H9 (cell line): Measurements from ENCODE around the gene STIMATE. TPM values are rescaled to one million over a fixed set of nuclear protein-coding genes. Genes with fewer than 3 reads are reported as not detected.

ENCODE experiments used
- DNase-seq: peaks from one replicate; pipeline ENCODE4 v3.0.0-alpha.2; 2017
- H2AFZ ChIP-seq: one replicate; pipeline ENCODE4 v1.6.1; 2013; ENCODE audit warnings: mild to moderate bottlenecking, low read length, control low read depth, moderate library complexity
- H2AK5ac ChIP-seq: 2 replicates; pipeline ENCODE4 v1.6.1; 2013; ENCODE audit warnings: low read length, control low read depth, mixed read lengths; ENCODE audit not compliant: insufficient read length
- H2BK120ac ChIP-seq: one replicate; pipeline ENCODE4 v1.6.1; 2013; ENCODE audit warnings: low read depth, mild to moderate bottlenecking, low read length, control low read depth, inconsistent platforms; ENCODE audit not compliant: poor library complexity, severe bottlenecking
- H2BK12ac ChIP-seq: 2 replicates; pipeline ENCODE4 v1.6.1; 2013; ENCODE audit warnings: low read length, control low read depth, mixed read lengths, low read depth; ENCODE audit not compliant: insufficient read length
- H2BK15ac ChIP-seq: 2 replicates; pipeline ENCODE4 v1.6.1; 2013; ENCODE audit warnings: low read depth, low read length, control low read depth
- H2BK20ac ChIP-seq: one replicate; pipeline ENCODE4 v1.6.1; 2013; ENCODE audit warnings: low read depth, mild to moderate bottlenecking, low read length, control low read depth, inconsistent platforms; ENCODE audit not compliant: poor library complexity, severe bottlenecking
- H2BK5ac ChIP-seq: 2 replicates; pipeline ENCODE4 v1.6.1; 2013; ENCODE audit warnings: low read length, control low read depth, mixed read lengths; ENCODE audit not compliant: insufficient read length
- H3K14ac ChIP-seq: 2 replicates; pipeline ENCODE4 v1.6.1; 2013; ENCODE audit warnings: low read length, control low read depth; ENCODE audit not compliant: insufficient read depth
- H3K18ac ChIP-seq: 2 replicates; pipeline ENCODE4 v1.6.1; 2013; ENCODE audit warnings: low read depth, mild to moderate bottlenecking, mixed read lengths, low read length, control low read depth; ENCODE audit not compliant: insufficient read length
- H3K23ac ChIP-seq: 2 replicates; pipeline ENCODE4 v1.6.1; 2013; ENCODE audit warnings: low read length, control low read depth, mixed read lengths, low read depth; ENCODE audit not compliant: insufficient read length
- H3K23me2 ChIP-seq: 2 replicates; pipeline ENCODE4 v1.6.1; 2013; ENCODE audit warnings: low read depth, mild to moderate bottlenecking, mixed read lengths, low read length, control low read depth; ENCODE audit not compliant: insufficient read length, poor library complexity, severe bottlenecking
- H3K27ac ChIP-seq: 2 replicates; pipeline ENCODE4 v1.5.1; 2013; ENCODE audit warnings: low read length, control low read depth, mixed read lengths, low read depth; ENCODE audit not compliant: insufficient read length
- H3K27me3 ChIP-seq: 2 replicates; pipeline ENCODE4 v1.6.1; 2013; ENCODE audit warnings: low read length, control low read depth, inconsistent platforms; ENCODE audit not compliant: insufficient read depth
- H3K4ac ChIP-seq: 2 replicates; pipeline ENCODE4 v1.6.1; 2013; ENCODE audit warnings: low read depth, mild to moderate bottlenecking, control low read depth, inconsistent platforms, low read length, moderate library complexity
- H3K4me1 ChIP-seq: 2 replicates; pipeline ENCODE4 v1.6.1; 2013; ENCODE audit warnings: low read length, control low read depth, inconsistent platforms; ENCODE audit not compliant: insufficient read depth
- H3K4me2 ChIP-seq: 2 replicates; pipeline ENCODE4 v1.6.1; 2013; ENCODE audit warnings: low read length, control low read depth, mixed read lengths; ENCODE audit not compliant: insufficient read length, insufficient read depth
- H3K56ac ChIP-seq: 2 replicates; pipeline ENCODE4 v1.6.1; 2013; ENCODE audit warnings: low read depth, mild to moderate bottlenecking, mixed read lengths, low read length, control low read depth; ENCODE audit not compliant: insufficient read length
- H3K79me1 ChIP-seq: 2 replicates; pipeline ENCODE4 v1.6.1; 2013; ENCODE audit warnings: low read depth, mild to moderate bottlenecking, moderate library complexity, low read length, control low read depth, inconsistent platforms; ENCODE audit not compliant: insufficient read depth, poor library complexity, severe bottlenecking
- H3K79me2 ChIP-seq: 2 replicates; pipeline ENCODE4 v1.6.1; 2013; ENCODE audit warnings: low read length, control low read depth, inconsistent platforms; ENCODE audit not compliant: insufficient read depth
- H3K9ac ChIP-seq: 2 replicates; pipeline ENCODE4 v1.6.1; 2013; ENCODE audit warnings: low read length, control low read depth, mixed read lengths; ENCODE audit not compliant: insufficient read length; ENCODE audit errors: extremely low read depth
- H3K9me3 ChIP-seq: one replicate; pipeline ENCODE4 v1.6.1; 2013; ENCODE audit warnings: low read depth, low read length, inconsistent platforms; ENCODE audit not compliant: control insufficient read depth
- H3T11ph ChIP-seq: one replicate; pipeline ENCODE4 v1.6.1; 2013; ENCODE audit warnings: mild to moderate bottlenecking, low read length, control low read depth, inconsistent platforms
- H4K20me1 ChIP-seq: one replicate; pipeline ENCODE4 v1.6.1; 2013; ENCODE audit not compliant: control insufficient read depth, insufficient read length, insufficient read depth
- H4K5ac ChIP-seq: 2 replicates; pipeline ENCODE4 v1.6.1; 2013; ENCODE audit warnings: low read depth, mild to moderate bottlenecking, mixed read lengths, low read length, control low read depth; ENCODE audit not compliant: insufficient read length
- H4K8ac ChIP-seq: replicated peaks from 2 replicates; pipeline ENCODE4 v1.6.1; 2013; ENCODE audit warnings: low read length, control low read depth, mixed read lengths, low read depth; ENCODE audit not compliant: insufficient read length
- H4K91ac ChIP-seq: 2 replicates; pipeline ENCODE4 v1.6.1; 2013; ENCODE audit warnings: low read depth, mild to moderate bottlenecking, moderate library complexity, mixed read lengths, low read length, control low read depth; ENCODE audit not compliant: insufficient read length
- H3K27ac Mint-ChIP-seq, 3 experiments: 2 replicates in 2 of 3; 3 replicates in 1 of 3; pipeline ENCODE4 v1.8.0; 2020 to 2021; ENCODE audit warnings: mixed read lengths in 3 of 3, mild to moderate bottlenecking in 1 of 3, moderate library complexity in 1 of 3
- H3K27me3 Mint-ChIP-seq: 2 replicates; pipeline ENCODE4 v1.8.0; 2021; ENCODE audit warnings: low read depth, mild to moderate bottlenecking, moderate library complexity, mixed read lengths
- H3K36me3 Mint-ChIP-seq, 3 experiments: 2 replicates in 2 of 3; 3 replicates in 1 of 3; pipeline ENCODE4 v1.8.0; 2020 to 2021; ENCODE audit warnings: low read depth in 3 of 3, mixed read lengths in 3 of 3; ENCODE audit not compliant: insufficient read depth in 1 of 3
- H3K4me1 Mint-ChIP-seq, 2 experiments: 2 replicates each; pipeline ENCODE4 v1.8.0; 2020; ENCODE audit warnings: mixed read lengths in 2 of 2
- H3K4me3 Mint-ChIP-seq, 2 experiments: 2 replicates in 1 of 2; 3 replicates in 1 of 2; pipeline ENCODE4 v1.8.0; 2020 to 2021; ENCODE audit warnings: mild to moderate bottlenecking in 2 of 2, mixed read lengths in 2 of 2, moderate library complexity in 1 of 2
- H3K9me3 Mint-ChIP-seq, 2 experiments: 2 replicates in 1 of 2; 3 replicates in 1 of 2; pipeline ENCODE4 v1.8.0; 2020; ENCODE audit warnings: mild to moderate bottlenecking in 2 of 2, mixed read lengths in 2 of 2, moderate library complexity in 1 of 2
- CTCF ChIP-seq: fragments of 200-600 bp; sonication (generic); conservative IDR thresholded peaks from 3 replicates; pipeline ENCODE4 v1.8.0; 2021; ENCODE audit warnings: antibody characterized with exemption, mild to moderate bottlenecking
- WGBS: extraction: QIAGEN DNeasy Blood & Tissue Kit; methylation state at CpG from one replicate; pipeline ENCODE4 v1.1.7; 2013; ENCODE audit warnings: missing lambda C conversion rate, low lambda C conversion rate, mixed read lengths; ENCODE audit not compliant: insufficient read length; ENCODE audit errors: extremely low coverage; 5-methylcytosine and 5-hydroxymethylcytosine counted together
- total RNA-seq: library from RNA; stranded (reverse); gene quantifications from 2 replicates; pipeline ENCODE4 v1.2.1, GENCODE V29; 2021

STIMATE gene
- total RNA-seq, 1 experiment from 2014 or later = 25.6 TPM

- Histone ChIP-seq H3K27ac (no peak overlapping the region), H3K4me1 (no peaks in the 10 kb centered on the region), H3K9ac (no peak overlapping the region), H4K20me1 (no peaks in the 10 kb centered on the region), H3K27me3 (no peaks in the 10 kb centered on the region), H3K23ac (no peak overlapping the region), H3K18ac (no peak overlapping the region), H2BK12ac (no peak overlapping the region), H2BK20ac (no peak overlapping the region), H2AK5ac (no peak overlapping the region), H2BK15ac (no peak overlapping the region), H3T11ph (no peak overlapping the region), H2AFZ (no peak overlapping the region), H3K79me1 (no peaks in the 10 kb centered on the region), H4K91ac (no peak overlapping the region), H3K23me2 (no peaks in the 10 kb centered on the region), H4K5ac (no peak overlapping the region), H3K9me3 (no peaks in the 10 kb centered on the region), H2BK120ac (no peak overlapping the region), H3K4me2 (no peak overlapping the region), H3K56ac (no peak overlapping the region), H2BK5ac (no peak overlapping the region), H3K4ac (no peak overlapping the region), H4K8ac (no peak overlapping the region), H3K14ac (no peak overlapping the region; the same call in 1 of the 2 replicates), H3K79me2 (no peaks in the 10 kb centered on the region)
- no peaks in the 10 kb centered on the region for H3K9me3 Mint-ChIP-seq
- no CpG with 5 or more reads among the region's 8 CpGs for WGBS
- peaks cover 0 to 12% (median 3%) of the 10 kb centered on the region in 3 experiments; a peak in 6 of 7 replicates for H3K36me3 Mint-ChIP-seq
- H3K27ac Mint-ChIP-seq = no peak overlapping the region
- H3K27me3 Mint-ChIP-seq = no peaks in the 10 kb centered on the region
- H3K4me3 Mint-ChIP-seq = no peak overlapping the region
- TF ChIP-seq CTCF = no peak
- H3K4me1 Mint-ChIP-seq = peaks cover 6 to 22% of the 10 kb centered on the region in 2 experiments
- DNase-seq = no peak
Observed at GRCh38 chr3:52838561-52839267, 58.6 kb downstream of the STIMATE start.
